SJCRH30 (cell line): ENCODE data around the gene USP10. TPM values are rescaled to one million over a fixed set of nuclear protein-coding genes. Genes with fewer than 3 reads are reported as not detected.
"Not testable (repeated sequence)": the region's sequence is repeated elsewhere in the genome, so short reads cannot be mapped to it uniquely, and the experiment has no call there.

Experiments used
- DNase-seq, 2 experiments: peaks; one replicate each; pipeline ENCODE4 v3.0.0-alpha.2; 2015 to 2020
- H3K27ac ChIP-seq: fragments of 250-450 bp; sonication (Bioruptor Pico); 2 replicates; pipeline ENCODE4 v1.5.1; 2020; ENCODE audit warnings: mild to moderate bottlenecking, moderate library complexity
- H3K27me3 ChIP-seq: fragments of 250-450 bp; sonication (Bioruptor Pico); 2 replicates; pipeline ENCODE4 v1.5.1; 2020; ENCODE audit warnings: mild to moderate bottlenecking, moderate library complexity
- H3K36me3 ChIP-seq: fragments of 250-450 bp; sonication (Bioruptor Pico); 2 replicates; pipeline ENCODE4 v1.5.1; 2020; ENCODE audit warnings: mild to moderate bottlenecking, moderate library complexity
- H3K4me1 ChIP-seq: fragments of 250-450 bp; sonication (Bioruptor Pico); 2 replicates; pipeline ENCODE4 v1.5.1; 2020; ENCODE audit warnings: mild to moderate bottlenecking, moderate library complexity
- H3K4me3 ChIP-seq: fragments of 250-450 bp; sonication (Bioruptor Pico); 2 replicates; pipeline ENCODE4 v1.5.1; 2020; ENCODE audit warnings: mild to moderate bottlenecking, moderate library complexity
- H3K9me3 ChIP-seq: fragments of 250-450 bp; sonication (Bioruptor Pico); replicated peaks from 2 replicates; pipeline ENCODE4 v1.5.1; 2020; ENCODE audit warnings: mild to moderate bottlenecking, moderate library complexity
- total RNA-seq: library from RNA; depleted of rRNA; stranded (reverse); fragments of >200 nt; shearing (Covaris generic); gene quantifications from 2 replicates; pipeline ENCODE4 v1.2.3, GENCODE V29; 2014

Gene USP10
- total RNA-seq, 1 experiment from 2014 or later, result 68.3 TPM

- no peak overlapping the region for H3K27ac ChIP-seq
- H3K4me1 ChIP-seq, result no peaks in the 10 kb centered on the region
- no peaks in the 10 kb centered on the region for H3K9me3 ChIP-seq
- no peak for DNase-seq
- no peak overlapping the region for H3K4me3 ChIP-seq
- no peaks in the 10 kb centered on the region for H3K36me3 ChIP-seq
- H3K27me3 ChIP-seq, result no peaks in the 10 kb centered on the region
Observed at GRCh38 chr16:84680843-84681629, 18.8 kb upstream of the USP10 start.

GRCh38 chr16:84683691-84684591 lies 15.9 kb upstream of the USP10 start:
- Histone ChIP-seq H3K4me1 (no peaks in the 10 kb centered on the region), H3K4me3 (no peak overlapping the region), H3K27me3 (no peaks in the 10 kb centered on the region), H3K36me3 (no peaks in the 10 kb centered on the region), H3K27ac (no peak overlapping the region), H3K9me3 (no peaks in the 10 kb centered on the region)
- DNase-seq, result no peak

GRCh38 chr16:84684592-84684965 lies 15.2 kb upstream of the USP10 start:
- no peak overlapping the region for H3K27ac ChIP-seq
- no peaks in the 10 kb centered on the region for H3K9me3 ChIP-seq
- DNase-seq, result no peak
- no peak overlapping the region for H3K4me3 ChIP-seq
- no peaks in the 10 kb centered on the region for H3K4me1 ChIP-seq
- no peaks in the 10 kb centered on the region for H3K36me3 ChIP-seq
- H3K27me3 ChIP-seq, result no peaks in the 10 kb centered on the region

GRCh38 chr16:84685210-84685609 lies 14.6 kb upstream of the USP10 start:
- no peak for DNase-seq
- Histone ChIP-seq H3K9me3 (no peaks in the 10 kb centered on the region), H3K27me3 (no peaks in the 10 kb centered on the region), H3K27ac (no peak overlapping the region), H3K4me1 (no peaks in the 10 kb centered on the region), H3K36me3 (no peaks in the 10 kb centered on the region), H3K4me3 (no peak overlapping the region)

- H3K36me3 ChIP-seq, result no peaks in the 10 kb centered on the region
- no peak overlapping the region for H3K4me3 ChIP-seq
- H3K27ac ChIP-seq, result no peak overlapping the region
- H3K9me3 ChIP-seq, result no peaks in the 10 kb centered on the region
- H3K4me1 ChIP-seq, result no peaks in the 10 kb centered on the region
- DNase-seq, result no peak
- no peaks in the 10 kb centered on the region for H3K27me3 ChIP-seq
Observed at GRCh38 chr16:84686707-84687298, 13.0 kb upstream of the USP10 start.

GRCh38 chr16:84687715-84688114 lies 12.1 kb upstream of the USP10 start:
- Histone ChIP-seq H3K36me3 (no peaks in the 10 kb centered on the region), H3K4me1 (no peaks in the 10 kb centered on the region), H3K27ac (no peak overlapping the region), H3K9me3 (no peaks in the 10 kb centered on the region), H3K27me3 (no peaks in the 10 kb centered on the region), H3K4me3 (no peak overlapping the region)
- peak in 1 of 2 experiments; percentile 8 for DNase-seq

- not testable (repeated sequence) for DNase-seq
Observed at GRCh38 chr16:84688163-84688562, 11.6 kb upstream of the USP10 start.

GRCh38 chr16:84689111-84689510 lies 10.7 kb upstream of the USP10 start:
- peak; percentile 15 to 16 for DNase-seq
- H3K4me3 ChIP-seq, result no peak overlapping the region
- no peaks in the 10 kb centered on the region for H3K9me3 ChIP-seq
- no peaks in the 10 kb centered on the region for H3K36me3 ChIP-seq
- no peaks in the 10 kb centered on the region for H3K4me1 ChIP-seq
- no peak overlapping the region for H3K27ac ChIP-seq
- no peaks in the 10 kb centered on the region for H3K27me3 ChIP-seq

More at GRCh38 chr16:84688163-84688562, 11.6 kb upstream of the USP10 start:
- H3K4me3 ChIP-seq, H3K4me1 ChIP-seq, H3K27me3 ChIP-seq, H3K27ac ChIP-seq, H3K36me3 ChIP-seq, H3K9me3 ChIP-seq: not testable (repeated sequence)

GRCh38 chr16:84690088-84690819 lies 9.5 kb upstream of the USP10 start:
- Histone ChIP-seq H3K27ac (no peak overlapping the region), H3K27me3 (no peaks in the 10 kb centered on the region), H3K4me1 (no peaks in the 10 kb centered on the region), H3K4me3 (no peak overlapping the region), H3K36me3 (no peaks in the 10 kb centered on the region), H3K9me3 (no peaks in the 10 kb centered on the region)
- no peak for DNase-seq

- no peak for DNase-seq
- no peaks in the 10 kb centered on the region for H3K27me3 ChIP-seq
- no peaks in the 10 kb centered on the region for H3K4me1 ChIP-seq
- no peaks in the 10 kb centered on the region for H3K36me3 ChIP-seq
- no peak overlapping the region for H3K4me3 ChIP-seq
- no peaks in the 10 kb centered on the region for H3K9me3 ChIP-seq
- no peak overlapping the region for H3K27ac ChIP-seq
Observed at GRCh38 chr16:84692451-84693214, 7.2 kb upstream of the USP10 start.

- not testable (repeated sequence) for H3K4me1 ChIP-seq, H3K36me3 ChIP-seq, H3K27me3 ChIP-seq, H3K4me3 ChIP-seq, H3K9me3 ChIP-seq, H3K27ac ChIP-seq, DNase-seq
Observed at GRCh38 chr16:84693869-84694268, 5.9 kb upstream of the USP10 start.

GRCh38 chr16:84694980-84695379 lies 4.8 kb upstream of the USP10 start:
- Histone ChIP-seq H3K27me3 (no peaks in the 10 kb centered on the region), H3K4me3 (no peak overlapping the region), H3K9me3 (no peaks in the 10 kb centered on the region), H3K27ac (no peak overlapping the region), H3K36me3 (no peaks in the 10 kb centered on the region), H3K4me1 (no peaks in the 10 kb centered on the region)
- no peak for DNase-seq

- Histone ChIP-seq H3K4me1 (peaks cover 3% of the 10 kb centered on the region), H3K4me3 (peak overlapping the region; percentile 98), H3K27me3 (no peaks in the 10 kb centered on the region), H3K9me3 (no peaks in the 10 kb centered on the region), H3K27ac (peak overlapping the region; percentile 48; the same call in 1 of the 2 replicates), H3K36me3 (no peaks in the 10 kb centered on the region)
- DNase-seq, result no peak
Observed at GRCh38 chr16:84699147-84699711, 571 bp upstream of the USP10 start.
